ENCODE measurements around the gene MSRB1.

- TF ChIP-seq CTCF (conservative IDR thresholded peaks at IDR 0.05; ENCODE audit: low read depth, low read length) (no peak), EZH2 (IDR thresholded peaks at IDR 0.05; ENCODE audit: low read length, unreplicated experiment) (no peak), EZH2phosphoT487 (IDR thresholded peaks at IDR 0.05; ENCODE audit: borderline replicate concordance, low read length) (no peak)
Measured at GRCh38 chr16:1977875-1978268, 34.9 kb upstream of the MSRB1 start.

All from PC-3 (cell line).